ENCODE results near the gene UBA52. TPM values are rescaled to one million over a fixed set of nuclear protein-coding genes. Genes with fewer than 3 reads are reported as not detected.

The UBA52 gene
- total and polyA plus RNA-seq, 2 of the 13 experiments (the other 11 are each of a cell fraction or from before 2014, with no cell fraction given), result 959 to 1,782 TPM

DNA sequence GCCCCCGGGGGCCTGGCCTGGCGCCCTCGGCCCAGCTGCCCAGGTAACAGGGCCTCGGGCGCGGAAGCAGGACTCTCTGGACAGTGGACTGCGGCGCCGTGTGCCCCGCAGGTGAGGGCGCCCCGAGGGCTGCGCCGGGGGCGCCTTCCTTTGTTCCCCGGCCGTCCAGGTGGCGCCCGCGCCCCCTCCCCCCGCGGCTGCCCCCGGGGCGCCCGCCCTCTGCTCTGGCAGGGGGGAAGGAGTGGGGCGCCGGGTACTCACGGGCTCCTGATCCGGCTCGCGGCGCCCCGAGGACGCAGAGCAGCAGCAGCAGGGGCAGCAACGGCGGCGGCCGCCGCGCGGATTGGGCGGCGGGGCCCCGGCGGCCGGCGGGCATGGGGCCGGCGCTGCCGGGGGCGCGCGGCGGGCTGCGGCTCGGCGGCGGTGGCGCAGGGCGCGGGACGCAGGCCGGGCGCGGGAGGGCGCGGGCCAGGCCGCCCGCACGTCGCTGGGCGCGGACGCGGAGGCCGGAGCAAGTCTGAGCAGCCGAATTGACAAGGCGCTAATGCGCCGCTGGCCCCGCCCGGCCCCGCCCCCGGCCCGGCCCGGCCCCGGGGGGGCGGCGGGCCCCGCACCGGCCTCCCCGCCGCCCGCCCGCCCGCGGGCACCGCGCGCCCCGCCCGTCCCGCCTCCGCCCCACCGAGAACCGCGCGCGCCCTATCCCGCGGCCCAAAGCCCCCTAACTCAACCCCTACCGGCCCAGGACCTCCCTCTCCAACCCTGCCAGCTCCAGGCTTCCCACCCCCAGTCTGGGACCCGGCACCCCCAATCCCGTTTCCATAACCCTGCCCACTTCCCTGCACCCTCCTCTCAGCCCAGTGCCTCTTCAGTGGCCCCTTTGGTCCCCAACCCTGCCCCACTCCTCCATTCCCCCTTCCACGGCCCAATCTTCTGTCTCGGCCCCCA, 34.9 kb downstream of the UBA52 start, which contains the start of gene CRLF1 (continued):
- TF ChIP-seq ZNF629 (CRISPR knock-in tag; conservative IDR thresholded peaks at IDR 0.05) (no peak), HES4 (CRISPR knock-in tag; IDR thresholded peaks at IDR 0.05; ENCODE audit: borderline replicate concordance) (no peak), SAFB2 (CRISPR knock-in tag; IDR thresholded peaks at IDR 0.05; ENCODE audit: borderline replicate concordance, low read depth) (no peak), NFKB2 (CRISPR knock-in tag; IDR thresholded peaks at IDR 0.05; ENCODE audit: borderline replicate concordance) (no peak), ZNF839 (CRISPR knock-in tag; IDR thresholded peaks at IDR 0.05; ENCODE audit: borderline replicate concordance) (no peak), FIP1L1 (IDR thresholded peaks at IDR 0.05; ENCODE audit: borderline replicate concordance, insufficient read depth, low read depth, low read length) (no peak), POLR2A (IDR thresholded peaks at IDR 0.05; ENCODE audit: insufficient read depth in 1 of 2, low read depth in 2 of 2, low read length in 2 of 2) (peak in 1 of 2 experiments; percentile 71; a peak in 2 of 4 replicates), ZFP90 (CRISPR knock-in tag; IDR thresholded peaks at IDR 0.05; ENCODE audit: borderline replicate concordance) (no peak), ARHGAP35 (CRISPR knock-in tag; IDR thresholded peaks at IDR 0.05; ENCODE audit: borderline replicate concordance) (no peak), CCAR2 (optimal IDR thresholded peaks at IDR 0.05; ENCODE audit: low read depth, low read length) (no peak)
- TF ChIP-seq, protein P1, sequence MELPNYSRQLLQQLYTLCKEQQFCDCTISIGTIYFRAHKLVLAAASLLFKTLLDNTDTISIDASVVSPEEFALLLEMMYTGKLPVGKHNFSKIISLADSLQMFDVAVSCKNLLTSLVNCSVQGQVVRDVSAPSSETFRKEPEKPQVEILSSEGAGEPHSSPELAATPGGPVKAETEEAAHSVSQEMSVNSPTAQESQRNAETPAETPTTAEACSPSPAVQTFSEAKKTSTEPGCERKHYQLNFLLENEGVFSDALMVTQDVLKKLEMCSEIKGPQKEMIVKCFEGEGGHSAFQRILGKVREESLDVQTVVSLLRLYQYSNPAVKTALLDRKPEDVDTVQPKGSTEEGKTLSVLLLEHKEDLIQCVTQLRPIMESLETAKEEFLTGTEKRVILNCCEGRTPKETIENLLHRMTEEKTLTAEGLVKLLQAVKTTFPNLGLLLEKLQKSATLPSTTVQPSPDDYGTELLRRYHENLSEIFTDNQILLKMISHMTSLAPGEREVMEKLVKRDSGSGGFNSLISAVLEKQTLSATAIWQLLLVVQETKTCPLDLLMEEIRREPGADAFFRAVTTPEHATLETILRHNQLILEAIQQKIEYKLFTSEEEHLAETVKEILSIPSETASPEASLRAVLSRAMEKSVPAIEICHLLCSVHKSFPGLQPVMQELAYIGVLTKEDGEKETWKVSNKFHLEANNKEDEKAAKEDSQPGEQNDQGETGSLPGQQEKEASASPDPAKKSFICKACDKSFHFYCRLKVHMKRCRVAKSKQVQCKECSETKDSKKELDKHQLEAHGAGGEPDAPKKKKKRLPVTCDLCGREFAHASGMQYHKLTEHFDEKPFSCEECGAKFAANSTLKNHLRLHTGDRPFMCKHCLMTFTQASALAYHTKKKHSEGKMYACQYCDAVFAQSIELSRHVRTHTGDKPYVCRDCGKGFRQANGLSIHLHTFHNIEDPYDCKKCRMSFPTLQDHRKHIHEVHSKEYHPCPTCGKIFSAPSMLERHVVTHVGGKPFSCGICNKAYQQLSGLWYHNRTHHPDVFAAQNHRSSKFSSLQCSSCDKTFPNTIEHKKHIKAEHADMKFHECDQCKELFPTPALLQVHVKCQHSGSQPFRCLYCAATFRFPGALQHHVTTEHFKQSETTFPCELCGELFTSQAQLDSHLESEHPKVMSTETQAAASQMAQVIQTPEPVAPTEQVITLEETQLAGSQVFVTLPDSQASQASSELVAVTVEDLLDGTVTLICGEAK (IDR thresholded peaks at IDR 0.05), result no peak
- TF ChIP-seq, protein P1 (CRISPR knock-in tag; IDR thresholded peaks at IDR 0.05), result no peak
- TF ChIP-seq, protein P2, sequence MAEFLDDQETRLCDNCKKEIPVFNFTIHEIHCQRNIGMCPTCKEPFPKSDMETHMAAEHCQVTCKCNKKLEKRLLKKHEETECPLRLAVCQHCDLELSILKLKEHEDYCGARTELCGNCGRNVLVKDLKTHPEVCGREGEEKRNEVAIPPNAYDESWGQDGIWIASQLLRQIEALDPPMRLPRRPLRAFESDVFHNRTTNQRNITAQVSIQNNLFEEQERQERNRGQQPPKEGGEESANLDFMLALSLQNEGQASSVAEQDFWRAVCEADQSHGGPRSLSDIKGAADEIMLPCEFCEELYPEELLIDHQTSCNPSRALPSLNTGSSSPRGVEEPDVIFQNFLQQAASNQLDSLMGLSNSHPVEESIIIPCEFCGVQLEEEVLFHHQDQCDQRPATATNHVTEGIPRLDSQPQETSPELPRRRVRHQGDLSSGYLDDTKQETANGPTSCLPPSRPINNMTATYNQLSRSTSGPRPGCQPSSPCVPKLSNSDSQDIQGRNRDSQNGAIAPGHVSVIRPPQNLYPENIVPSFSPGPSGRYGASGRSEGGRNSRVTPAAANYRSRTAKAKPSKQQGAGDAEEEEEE (CRISPR knock-in tag; IDR thresholded peaks at IDR 0.05; ENCODE audit: borderline replicate concordance), result no peak
- TF ChIP-seq, protein P3, sequence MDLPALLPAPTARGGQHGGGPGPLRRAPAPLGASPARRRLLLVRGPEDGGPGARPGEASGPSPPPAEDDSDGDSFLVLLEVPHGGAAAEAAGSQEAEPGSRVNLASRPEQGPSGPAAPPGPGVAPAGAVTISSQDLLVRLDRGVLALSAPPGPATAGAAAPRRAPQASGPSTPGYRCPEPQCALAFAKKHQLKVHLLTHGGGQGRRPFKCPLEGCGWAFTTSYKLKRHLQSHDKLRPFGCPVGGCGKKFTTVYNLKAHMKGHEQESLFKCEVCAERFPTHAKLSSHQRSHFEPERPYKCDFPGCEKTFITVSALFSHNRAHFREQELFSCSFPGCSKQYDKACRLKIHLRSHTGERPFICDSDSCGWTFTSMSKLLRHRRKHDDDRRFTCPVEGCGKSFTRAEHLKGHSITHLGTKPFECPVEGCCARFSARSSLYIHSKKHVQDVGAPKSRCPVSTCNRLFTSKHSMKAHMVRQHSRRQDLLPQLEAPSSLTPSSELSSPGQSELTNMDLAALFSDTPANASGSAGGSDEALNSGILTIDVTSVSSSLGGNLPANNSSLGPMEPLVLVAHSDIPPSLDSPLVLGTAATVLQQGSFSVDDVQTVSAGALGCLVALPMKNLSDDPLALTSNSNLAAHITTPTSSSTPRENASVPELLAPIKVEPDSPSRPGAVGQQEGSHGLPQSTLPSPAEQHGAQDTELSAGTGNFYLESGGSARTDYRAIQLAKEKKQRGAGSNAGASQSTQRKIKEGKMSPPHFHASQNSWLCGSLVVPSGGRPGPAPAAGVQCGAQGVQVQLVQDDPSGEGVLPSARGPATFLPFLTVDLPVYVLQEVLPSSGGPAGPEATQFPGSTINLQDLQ (CRISPR knock-in tag; IDR thresholded peaks at IDR 0.05), result no peak
